Measurements from ENCODE around the gene SMG1. TPM values are rescaled to one million over a fixed set of nuclear protein-coding genes. Genes with fewer than 3 reads are reported as not detected.
A peak's percentile ranks its signal among the peaks of the same experiment; 100 is the strongest.

Gene SMG1
- total and polyA plus RNA-seq, 10 of the 15 experiments (the other 5 are each of a cell fraction or from before 2014, with no cell fraction given) = 3.9 to 66.7 (median 37.0) TPM

DNA sequence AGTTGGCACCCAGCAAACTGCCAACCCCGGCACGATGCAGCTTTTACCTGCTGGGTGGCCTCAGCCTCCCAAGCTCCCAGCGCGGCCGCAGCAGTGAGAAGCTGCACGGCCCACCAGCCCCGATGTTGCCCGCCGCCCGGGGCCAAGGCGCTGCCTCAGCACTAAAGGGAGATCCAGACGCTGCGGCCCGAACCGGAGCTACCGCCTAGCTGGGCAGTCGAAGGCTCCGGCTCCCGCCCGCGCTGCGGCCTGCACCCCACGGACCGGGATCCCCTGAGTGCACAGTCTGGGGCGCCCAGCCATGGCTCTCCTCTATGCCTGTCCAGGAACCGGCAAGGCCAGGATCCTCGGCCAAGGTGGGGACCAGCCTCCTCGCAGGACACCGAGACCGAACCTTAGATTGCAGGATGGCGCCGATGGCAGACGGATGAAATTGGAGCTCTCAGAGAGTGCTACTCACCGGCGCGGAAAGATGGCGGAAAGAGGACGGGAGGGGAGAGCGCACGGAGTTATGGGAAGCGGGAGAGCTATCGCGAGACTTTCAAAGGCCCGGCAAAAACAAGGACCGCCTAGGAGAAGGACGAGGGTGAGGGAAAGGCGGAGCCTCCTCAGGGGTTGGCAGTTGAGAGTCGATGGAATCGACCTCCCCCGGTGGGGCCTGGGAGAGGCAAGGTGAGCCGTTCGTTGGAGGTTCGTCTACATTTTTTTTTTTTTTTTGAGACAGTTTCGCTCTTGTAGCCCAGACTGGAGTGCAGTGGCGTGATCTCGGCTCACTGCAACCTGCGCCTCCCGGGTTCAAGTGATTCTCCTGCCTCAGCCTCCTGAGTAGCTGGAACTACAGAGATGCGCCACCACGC is 136.1 kb downstream of the SMG1 start, which contains the start of gene RPS15A (continued):
- TF ChIP-seq SUPT20H (IDR thresholded peaks at IDR 0.05; ENCODE audit: borderline replicate concordance, control insufficient read depth, low read depth, low read length) (no peak), BCL11A (IDR thresholded peaks at IDR 0.05; ENCODE audit: low read depth, low read length) (no peak), CBX3 (IDR thresholded peaks at IDR 0.05; ENCODE audit: borderline replicate concordance, low read depth) (no peak), RAD21 (IDR thresholded peaks at IDR 0.05; ENCODE audit: insufficient read depth, low read depth, low read length) (no peak), WRNIP1 (IDR thresholded peaks at IDR 0.05; ENCODE audit: borderline replicate concordance, low read depth, low read length) (no peak), EGR1 (IDR thresholded peaks at IDR 0.05; ENCODE audit: borderline replicate concordance in 1 of 2, low read depth in 2 of 2, low read length in 2 of 2) (no peak; a peak in 1 of 3 replicates), HDAC6 (IDR thresholded peaks at IDR 0.05; ENCODE audit: unreplicated experiment) (peak; percentile 72), POU2F2 (IDR thresholded peaks at IDR 0.05; ENCODE audit: borderline replicate concordance, low read depth, low read length) (peak; percentile 86; the same call in 2 of the 3 replicates), HDAC2 (IDR thresholded peaks at IDR 0.05) (no peak), SREBF2 (IDR thresholded peaks at IDR 0.05; ENCODE audit: low read length) (no peak), PML (IDR thresholded peaks at IDR 0.05; ENCODE audit: low read length) (peak; percentile 99), ZNF274 (IDR thresholded peaks at IDR 0.05; ENCODE audit: insufficient read depth, insufficient read length) (no peak), STAT3 (IDR thresholded peaks at IDR 0.05; ENCODE audit: low read depth, low read length) (no peak), DPF2 (IDR thresholded peaks at IDR 0.05) (0 out of 2 replicates have a peak, but pooled peaks have one; percentile 41), RELA (IDR thresholded peaks at IDR 0.05; ENCODE audit: borderline replicate concordance, partially characterized antibody) (peak; percentile 71)
- TF ChIP-seq, protein P1, sequence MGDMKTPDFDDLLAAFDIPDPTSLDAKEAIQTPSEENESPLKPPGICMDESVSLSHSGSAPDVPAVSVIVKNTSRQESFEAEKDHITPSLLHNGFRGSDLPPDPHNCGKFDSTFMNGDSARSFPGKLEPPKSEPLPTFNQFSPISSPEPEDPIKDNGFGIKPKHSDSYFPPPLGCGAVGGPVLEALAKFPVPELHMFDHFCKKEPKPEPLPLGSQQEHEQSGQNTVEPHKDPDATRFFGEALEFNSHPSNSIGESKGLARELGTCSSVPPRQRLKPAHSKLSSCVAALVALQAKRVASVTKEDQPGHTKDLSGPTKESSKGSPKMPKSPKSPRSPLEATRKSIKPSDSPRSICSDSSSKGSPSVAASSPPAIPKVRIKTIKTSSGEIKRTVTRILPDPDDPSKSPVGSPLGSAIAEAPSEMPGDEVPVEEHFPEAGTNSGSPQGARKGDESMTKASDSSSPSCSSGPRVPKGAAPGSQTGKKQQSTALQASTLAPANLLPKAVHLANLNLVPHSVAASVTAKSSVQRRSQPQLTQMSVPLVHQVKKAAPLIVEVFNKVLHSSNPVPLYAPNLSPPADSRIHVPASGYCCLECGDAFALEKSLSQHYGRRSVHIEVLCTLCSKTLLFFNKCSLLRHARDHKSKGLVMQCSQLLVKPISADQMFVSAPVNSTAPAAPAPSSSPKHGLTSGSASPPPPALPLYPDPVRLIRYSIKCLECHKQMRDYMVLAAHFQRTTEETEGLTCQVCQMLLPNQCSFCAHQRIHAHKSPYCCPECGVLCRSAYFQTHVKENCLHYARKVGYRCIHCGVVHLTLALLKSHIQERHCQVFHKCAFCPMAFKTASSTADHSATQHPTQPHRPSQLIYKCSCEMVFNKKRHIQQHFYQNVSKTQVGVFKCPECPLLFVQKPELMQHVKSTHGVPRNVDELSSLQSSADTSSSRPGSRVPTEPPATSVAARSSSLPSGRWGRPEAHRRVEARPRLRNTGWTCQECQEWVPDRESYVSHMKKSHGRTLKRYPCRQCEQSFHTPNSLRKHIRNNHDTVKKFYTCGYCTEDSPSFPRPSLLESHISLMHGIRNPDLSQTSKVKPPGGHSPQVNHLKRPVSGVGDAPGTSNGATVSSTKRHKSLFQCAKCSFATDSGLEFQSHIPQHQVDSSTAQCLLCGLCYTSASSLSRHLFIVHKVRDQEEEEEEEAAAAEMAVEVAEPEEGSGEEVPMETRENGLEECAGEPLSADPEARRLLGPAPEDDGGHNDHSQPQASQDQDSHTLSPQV (IDR thresholded peaks at IDR 0.05) = 0 out of 2 replicates have a peak, but pooled peaks have one; percentile 32

All from GM12878 (cell line).